Liver (tissue), 9 donors: Measurements from ENCODE around the gene ALDH1A2. TPM values are rescaled to one million over a fixed set of nuclear protein-coding genes. Genes with fewer than 3 reads are reported as not detected.

Experiments used
- DNase-seq: peaks from one replicate; pipeline ENCODE4 v3.0.0-alpha.2; 2017; ENCODE audit warnings: low spot score
- H3K27ac ChIP-seq, 2 donors: one replicate each; pipeline ENCODE4 v1.7.0; 2013; ENCODE audit warnings: inconsistent platforms in 2 of 2, low read length in 2 of 2, control low read depth in 1 of 2, low read depth in 1 of 2, mild to moderate bottlenecking in 1 of 2
- H3K27me3 ChIP-seq, 4 donors: one replicate each; pipeline versions ENCODE4 v1.6.1 to v1.7.0; 2013; ENCODE audit warnings: low read length in 3 of 4, inconsistent platforms in 1 of 4, mild to moderate bottlenecking in 1 of 4, moderate library complexity in 1 of 4; ENCODE audit not compliant: control insufficient read depth in 4 of 4, insufficient read depth in 4 of 4
- H3K36me3 ChIP-seq, 4 donors: one replicate each; pipeline versions ENCODE4 v1.6.1 to v1.7.0; 2013; ENCODE audit warnings: low read length in 3 of 4, mild to moderate bottlenecking in 3 of 4, low read depth in 1 of 4, moderate library complexity in 1 of 4; ENCODE audit not compliant: control insufficient read depth in 4 of 4, insufficient read depth in 3 of 4
- H3K4me1 ChIP-seq, 4 donors: one replicate each; pipeline versions ENCODE4 v1.6.1 to v1.7.0; 2013; ENCODE audit warnings: low read length in 3 of 4, mild to moderate bottlenecking in 3 of 4, moderate library complexity in 1 of 4; ENCODE audit not compliant: control insufficient read depth in 4 of 4, insufficient read depth in 4 of 4
- H3K4me3 ChIP-seq, 3 donors: one replicate each; pipeline versions ENCODE4 v1.6.1 to v1.7.0; 2013; ENCODE audit warnings: low read length in 3 of 3, control low read depth in 1 of 3, low read depth in 1 of 3, mild to moderate bottlenecking in 1 of 3
- H3K9ac ChIP-seq, 2 donors: one replicate each; pipeline ENCODE4 v1.7.0; 2013; ENCODE audit warnings: low read length in 2 of 2, mild to moderate bottlenecking in 2 of 2, moderate library complexity in 2 of 2, control low read depth in 1 of 2, low read depth in 1 of 2
- H3K9me3 ChIP-seq, 4 donors: one replicate each; pipeline versions ENCODE4 v1.6.1 to v1.7.0; 2013; ENCODE audit warnings: low read length in 3 of 4; ENCODE audit not compliant: control insufficient read depth in 4 of 4
- EGR1 ChIP-seq, 2 donors: IDR thresholded peaks; 2 replicates each; pipeline ENCODE4 v1.6.1; 2016 to 2018; ENCODE audit warnings: antibody characterized with exemption in 2 of 2, low read depth in 2 of 2
- FOXA1 ChIP-seq: IDR thresholded peaks from 2 replicates; pipeline ENCODE4 v1.6.1; 2016; ENCODE audit warnings: antibody characterized with exemption
- FOXA2 ChIP-seq: IDR thresholded peaks from 2 replicates; pipeline ENCODE4 v1.6.1; 2016; ENCODE audit warnings: antibody characterized with exemption
- GABPA ChIP-seq, 2 donors: IDR thresholded peaks in 1 of 2; conservative IDR thresholded peaks in 1 of 2; 2 replicates each; pipeline ENCODE4 v1.6.1; 2016; ENCODE audit warnings: antibody characterized with exemption in 2 of 2, mild to moderate bottlenecking in 1 of 2, moderate library complexity in 1 of 2
- HNF4A ChIP-seq, 2 donors: conservative IDR thresholded peaks; 2 replicates each; pipeline ENCODE4 v1.6.1; 2016; ENCODE audit warnings: antibody characterized with exemption in 2 of 2, mild to moderate bottlenecking in 2 of 2
- HNF4G ChIP-seq: IDR thresholded peaks from 2 replicates; pipeline ENCODE4 v1.6.1; 2016; ENCODE audit warnings: antibody characterized with exemption
- JUND ChIP-seq, 2 donors: IDR thresholded peaks; 2 replicates each; pipeline ENCODE4 v1.6.1; 2016; ENCODE audit warnings: antibody characterized with exemption in 2 of 2
- NR2F2 ChIP-seq: IDR thresholded peaks from 2 replicates; pipeline ENCODE4 v1.6.1; 2016; ENCODE audit warnings: antibody characterized with exemption
- RAD21 ChIP-seq, 2 donors: IDR thresholded peaks; 2 replicates each; pipeline ENCODE4 v1.6.1; 2016; ENCODE audit warnings: antibody characterized with exemption in 2 of 2, mild to moderate bottlenecking in 2 of 2
- RXRA ChIP-seq, 2 donors: IDR thresholded peaks; 2 replicates each; pipeline ENCODE4 v1.6.1; 2017 to 2018; ENCODE audit warnings: antibody characterized with exemption in 2 of 2, mild to moderate bottlenecking in 1 of 2
- SP1 ChIP-seq: IDR thresholded peaks from 2 replicates; pipeline ENCODE4 v1.6.1; 2018; ENCODE audit warnings: antibody characterized with exemption, mild to moderate bottlenecking
- TAF1 ChIP-seq: conservative IDR thresholded peaks from 2 replicates; pipeline ENCODE4 v1.6.1; 2016; ENCODE audit warnings: antibody characterized with exemption, mild to moderate bottlenecking
- YY1 ChIP-seq: IDR thresholded peaks from 2 replicates; pipeline ENCODE4 v1.6.1; 2016; ENCODE audit warnings: antibody characterized with exemption, mild to moderate bottlenecking
- WGBS: extraction: QIAGEN DNeasy Blood & Tissue Kit; methylation state at CpG from one replicate; pipeline ENCODE4 v1.1.7; 2013; 5-methylcytosine and 5-hydroxymethylcytosine counted together
- polyA plus RNA-seq, 2 donors: library from polyadenylated mRNA; stranded (reverse) in 1 of 2; unstranded in 1 of 2; fragments of 200-250 nt in 1 of 2; fragments of >200 nt in 1 of 2; fragmentation: Nextera tagmentation in 1 of 2; extraction: Ambion mirVana in 1 of 2; gene quantifications; one replicate each; pipeline versions ENCODE4 v1.2.1 to v1.2.3, GENCODE V29; 2013 to 2015
- total RNA-seq, 2 donors: library from RNA; depleted of rRNA; stranded (reverse); fragments of >200 nt; gene quantifications; one replicate each; pipeline ENCODE4 v1.2.3, GENCODE V29; 2014
- TF ChIP-seq, protein P1 (sequence below): IDR thresholded peaks from 2 replicates; pipeline ENCODE4 v1.6.1; 2016; ENCODE audit warnings: antibody characterized with exemption
- TF ChIP-seq, protein P2 (sequence below): IDR thresholded peaks from 2 replicates; pipeline ENCODE4 v1.6.1; 2016; ENCODE audit warnings: antibody characterized with exemption, mild to moderate bottlenecking
- TF ChIP-seq, protein P3 (sequence below): IDR thresholded peaks from 2 replicates; pipeline ENCODE4 v1.6.1; 2016; ENCODE audit warnings: antibody characterized with exemption
- TF ChIP-seq, protein P4 (sequence below): IDR thresholded peaks from 2 replicates; pipeline ENCODE4 v1.6.1; 2016; ENCODE audit warnings: antibody characterized with exemption
- donor health status: healthy.
- donor health status: healthy.
- donor health status: healthy.
- donor health status: healthy.
- donor health status: healthy.

The ALDH1A2 gene
- total and polyA plus RNA-seq, 4 donors = 1.2 to 22.7 (median 14.0) TPM

DNA sequence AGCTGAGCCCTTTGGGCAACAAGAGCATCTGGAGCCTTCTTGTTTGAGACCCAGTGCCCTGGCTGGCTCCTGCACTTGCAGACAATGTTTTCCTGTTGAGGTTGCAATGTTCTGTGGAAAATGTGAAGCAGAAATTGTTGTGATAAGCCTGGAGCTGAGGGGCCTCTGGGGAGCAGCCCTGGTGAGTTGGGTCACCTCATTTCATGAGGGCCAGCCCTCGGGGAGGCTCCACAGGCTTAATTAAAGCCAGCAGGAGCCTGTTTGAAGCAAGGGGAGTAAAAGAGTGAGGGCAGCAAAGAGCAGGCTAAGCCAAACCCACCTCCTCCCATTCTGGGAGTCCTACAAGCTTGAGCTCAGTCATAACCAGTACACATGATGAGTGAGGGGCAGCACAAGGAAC lies 154.3 kb downstream of the ALDH1A2 start:
- Histone ChIP-seq H3K36me3 (no peaks in the 10 kb centered on the region), H3K4me3 (no peak overlapping the region), H3K27ac (no peak overlapping the region), H3K27me3 (no peaks in the 10 kb centered on the region), H3K9ac (no peak overlapping the region), H3K9me3 (no peaks in the 10 kb centered on the region), H3K4me1 (no peaks in the 10 kb centered on the region)
- DNase-seq = no peak
- TF ChIP-seq NR2F2 (no peak), SP1 (no peak), FOXA2 (no peak), HNF4G (no peak), RXRA (IDR thresholded peaks at IDR 0.05) (no peak), FOXA1 (no peak), GABPA (IDR thresholded peaks at IDR 0.05 in 1 of 2, conservative IDR thresholded peaks at IDR 0.05 in 1 of 2) (no peak), EGR1 (IDR thresholded peaks at IDR 0.05; ENCODE audit: low read depth in 2 of 2) (no peak), YY1 (no peak)
- TF ChIP-seq, protein P1, sequence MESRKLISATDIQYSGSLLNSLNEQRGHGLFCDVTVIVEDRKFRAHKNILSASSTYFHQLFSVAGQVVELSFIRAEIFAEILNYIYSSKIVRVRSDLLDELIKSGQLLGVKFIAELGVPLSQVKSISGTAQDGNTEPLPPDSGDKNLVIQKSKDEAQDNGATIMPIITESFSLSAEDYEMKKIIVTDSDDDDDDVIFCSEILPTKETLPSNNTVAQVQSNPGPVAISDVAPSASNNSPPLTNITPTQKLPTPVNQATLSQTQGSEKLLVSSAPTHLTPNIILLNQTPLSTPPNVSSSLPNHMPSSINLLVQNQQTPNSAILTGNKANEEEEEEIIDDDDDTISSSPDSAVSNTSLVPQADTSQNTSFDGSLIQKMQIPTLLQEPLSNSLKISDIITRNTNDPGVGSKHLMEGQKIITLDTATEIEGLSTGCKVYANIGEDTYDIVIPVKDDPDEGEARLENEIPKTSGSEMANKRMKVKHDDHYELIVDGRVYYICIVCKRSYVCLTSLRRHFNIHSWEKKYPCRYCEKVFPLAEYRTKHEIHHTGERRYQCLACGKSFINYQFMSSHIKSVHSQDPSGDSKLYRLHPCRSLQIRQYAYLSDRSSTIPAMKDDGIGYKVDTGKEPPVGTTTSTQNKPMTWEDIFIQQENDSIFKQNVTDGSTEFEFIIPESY = no peak
- TF ChIP-seq, protein P2, sequence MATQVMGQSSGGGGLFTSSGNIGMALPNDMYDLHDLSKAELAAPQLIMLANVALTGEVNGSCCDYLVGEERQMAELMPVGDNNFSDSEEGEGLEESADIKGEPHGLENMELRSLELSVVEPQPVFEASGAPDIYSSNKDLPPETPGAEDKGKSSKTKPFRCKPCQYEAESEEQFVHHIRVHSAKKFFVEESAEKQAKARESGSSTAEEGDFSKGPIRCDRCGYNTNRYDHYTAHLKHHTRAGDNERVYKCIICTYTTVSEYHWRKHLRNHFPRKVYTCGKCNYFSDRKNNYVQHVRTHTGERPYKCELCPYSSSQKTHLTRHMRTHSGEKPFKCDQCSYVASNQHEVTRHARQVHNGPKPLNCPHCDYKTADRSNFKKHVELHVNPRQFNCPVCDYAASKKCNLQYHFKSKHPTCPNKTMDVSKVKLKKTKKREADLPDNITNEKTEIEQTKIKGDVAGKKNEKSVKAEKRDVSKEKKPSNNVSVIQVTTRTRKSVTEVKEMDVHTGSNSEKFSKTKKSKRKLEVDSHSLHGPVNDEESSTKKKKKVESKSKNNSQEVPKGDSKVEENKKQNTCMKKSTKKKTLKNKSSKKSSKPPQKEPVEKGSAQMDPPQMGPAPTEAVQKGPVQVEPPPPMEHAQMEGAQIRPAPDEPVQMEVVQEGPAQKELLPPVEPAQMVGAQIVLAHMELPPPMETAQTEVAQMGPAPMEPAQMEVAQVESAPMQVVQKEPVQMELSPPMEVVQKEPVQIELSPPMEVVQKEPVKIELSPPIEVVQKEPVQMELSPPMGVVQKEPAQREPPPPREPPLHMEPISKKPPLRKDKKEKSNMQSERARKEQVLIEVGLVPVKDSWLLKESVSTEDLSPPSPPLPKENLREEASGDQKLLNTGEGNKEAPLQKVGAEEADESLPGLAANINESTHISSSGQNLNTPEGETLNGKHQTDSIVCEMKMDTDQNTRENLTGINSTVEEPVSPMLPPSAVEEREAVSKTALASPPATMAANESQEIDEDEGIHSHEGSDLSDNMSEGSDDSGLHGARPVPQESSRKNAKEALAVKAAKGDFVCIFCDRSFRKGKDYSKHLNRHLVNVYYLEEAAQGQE = no peak
- TF ChIP-seq, protein P3, sequence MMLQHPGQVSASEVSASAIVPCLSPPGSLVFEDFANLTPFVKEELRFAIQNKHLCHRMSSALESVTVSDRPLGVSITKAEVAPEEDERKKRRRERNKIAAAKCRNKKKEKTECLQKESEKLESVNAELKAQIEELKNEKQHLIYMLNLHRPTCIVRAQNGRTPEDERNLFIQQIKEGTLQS = no peak
- WGBS = 80% methylated on average over 1 of the region's 1 CpG

DNA sequence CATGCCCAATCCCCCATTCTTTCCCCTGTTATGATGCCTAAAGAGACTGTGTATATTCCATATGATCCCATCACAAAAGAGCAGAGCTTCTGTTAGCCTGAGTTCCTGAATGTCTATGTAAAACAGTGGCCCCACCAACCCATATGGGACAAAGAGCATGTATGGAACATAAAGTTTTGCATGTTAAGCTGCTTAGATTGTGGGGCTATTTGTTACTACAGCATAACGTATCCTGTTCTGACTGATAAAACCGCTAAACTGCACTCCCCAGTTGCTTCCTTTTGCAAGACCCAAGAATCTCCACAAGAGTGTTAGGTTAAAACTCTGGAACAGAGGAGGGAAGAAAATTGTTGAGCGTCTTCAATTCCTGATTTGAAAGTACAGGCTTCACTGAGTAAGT lies 154.8 kb downstream of the ALDH1A2 start:
- H3K27me3 ChIP-seq = no peaks in the 10 kb centered on the region
- DNase-seq = no peak
- H3K4me1 ChIP-seq = no peaks in the 10 kb centered on the region
- H3K9me3 ChIP-seq = no peaks in the 10 kb centered on the region
- 94% methylated on average over 3 of the region's 3 CpGs for WGBS
- H3K36me3 ChIP-seq = no peaks in the 10 kb centered on the region
- no peak overlapping the region for H3K27ac ChIP-seq
- TF ChIP-seq NR2F2 (no peak), RAD21 (IDR thresholded peaks at IDR 0.05) (no peak), TAF1 (no peak), FOXA2 (no peak), HNF4A (conservative IDR thresholded peaks at IDR 0.05) (no peak), HNF4G (no peak), RXRA (IDR thresholded peaks at IDR 0.05) (no peak), JUND (IDR thresholded peaks at IDR 0.05) (no peak), SP1 (no peak), GABPA (IDR thresholded peaks at IDR 0.05 in 1 of 2, conservative IDR thresholded peaks at IDR 0.05 in 1 of 2) (no peak)
- TF ChIP-seq, protein P3 = no peak
- TF ChIP-seq, protein P4, sequence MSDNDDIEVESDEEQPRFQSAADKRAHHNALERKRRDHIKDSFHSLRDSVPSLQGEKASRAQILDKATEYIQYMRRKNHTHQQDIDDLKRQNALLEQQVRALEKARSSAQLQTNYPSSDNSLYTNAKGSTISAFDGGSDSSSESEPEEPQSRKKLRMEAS = no peak
- H3K9ac ChIP-seq = no peak overlapping the region
- no peak overlapping the region for H3K4me3 ChIP-seq
